Glutamatergic neuron (in vitro differentiated cells): ENCODE results near the gene ACTN1. TPM values are rescaled to one million over a fixed set of nuclear protein-coding genes. Genes with fewer than 3 reads are reported as not detected.

ENCODE experiments used
- DNase-seq: peaks from one replicate; pipeline ENCODE4 v3.0.0; 2022
- H3K27ac Mint-ChIP-seq: one replicate; pipeline ENCODE4 v1.8.0; 2020; ENCODE audit warnings: mild to moderate bottlenecking, mixed read lengths, inconsistent platforms; ENCODE audit not compliant: unreplicated experiment
- H3K27me3 Mint-ChIP-seq: one replicate; pipeline ENCODE4 v1.8.0; 2020; ENCODE audit warnings: mild to moderate bottlenecking, moderate library complexity, mixed read lengths, inconsistent platforms; ENCODE audit not compliant: unreplicated experiment
- H3K36me3 Mint-ChIP-seq: one replicate; pipeline ENCODE4 v1.8.0; 2020; ENCODE audit warnings: mild to moderate bottlenecking, mixed read lengths, inconsistent platforms; ENCODE audit not compliant: unreplicated experiment
- H3K4me1 Mint-ChIP-seq: one replicate; pipeline ENCODE4 v1.8.0; 2020; ENCODE audit warnings: mild to moderate bottlenecking, low read depth, mixed read lengths, inconsistent platforms; ENCODE audit not compliant: unreplicated experiment
- H3K4me3 Mint-ChIP-seq: one replicate; pipeline ENCODE4 v1.8.0; 2020; ENCODE audit warnings: mild to moderate bottlenecking, mixed read lengths, inconsistent platforms; ENCODE audit not compliant: unreplicated experiment
- H3K9me3 Mint-ChIP-seq: one replicate; pipeline ENCODE4 v1.8.0; 2020; ENCODE audit warnings: mild to moderate bottlenecking, moderate library complexity, mixed read lengths, inconsistent platforms; ENCODE audit not compliant: unreplicated experiment
- total RNA-seq: library from RNA; stranded (reverse); fragmentation: NEBNext Ultra II Directional; extraction: Animal tissue kit (Norgen Biotek cat#: 25700); gene quantifications from one replicate; pipeline ENCODE4 v1.2.1, GENCODE V29; 2021; ENCODE audit not compliant: unreplicated experiment
- TF ChIP-seq, protein P1 (sequence below): fragments of 200-600 bp; sonication (generic); IDR thresholded peaks from one replicate; pipeline ENCODE4 v1.5.0; 2021; ENCODE audit not compliant: partially characterized antibody, unreplicated experiment

The ACTN1 gene
- total RNA-seq, 1 donor from 2014 or later = 48.1 TPM

DNA sequence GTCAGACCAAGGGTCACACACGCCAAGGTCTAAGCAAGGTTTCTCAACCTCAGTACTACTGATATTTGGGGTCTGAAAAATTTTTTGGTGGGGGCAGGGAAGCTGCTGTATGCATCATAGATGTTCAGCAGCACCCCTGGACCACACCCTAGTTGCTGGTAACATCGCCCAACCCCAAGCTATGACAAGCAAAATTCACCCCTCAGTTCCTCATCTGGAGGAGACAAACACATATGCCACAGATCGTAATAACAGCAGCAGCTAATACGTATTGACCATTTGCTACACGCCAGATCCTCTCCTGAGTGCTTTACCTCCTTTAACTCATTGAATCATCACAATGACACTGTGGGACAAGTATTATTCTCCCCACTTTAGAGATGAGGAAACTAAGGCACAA, 46.4 kb downstream of the ACTN1 start:
- TF ChIP-seq, protein P1, sequence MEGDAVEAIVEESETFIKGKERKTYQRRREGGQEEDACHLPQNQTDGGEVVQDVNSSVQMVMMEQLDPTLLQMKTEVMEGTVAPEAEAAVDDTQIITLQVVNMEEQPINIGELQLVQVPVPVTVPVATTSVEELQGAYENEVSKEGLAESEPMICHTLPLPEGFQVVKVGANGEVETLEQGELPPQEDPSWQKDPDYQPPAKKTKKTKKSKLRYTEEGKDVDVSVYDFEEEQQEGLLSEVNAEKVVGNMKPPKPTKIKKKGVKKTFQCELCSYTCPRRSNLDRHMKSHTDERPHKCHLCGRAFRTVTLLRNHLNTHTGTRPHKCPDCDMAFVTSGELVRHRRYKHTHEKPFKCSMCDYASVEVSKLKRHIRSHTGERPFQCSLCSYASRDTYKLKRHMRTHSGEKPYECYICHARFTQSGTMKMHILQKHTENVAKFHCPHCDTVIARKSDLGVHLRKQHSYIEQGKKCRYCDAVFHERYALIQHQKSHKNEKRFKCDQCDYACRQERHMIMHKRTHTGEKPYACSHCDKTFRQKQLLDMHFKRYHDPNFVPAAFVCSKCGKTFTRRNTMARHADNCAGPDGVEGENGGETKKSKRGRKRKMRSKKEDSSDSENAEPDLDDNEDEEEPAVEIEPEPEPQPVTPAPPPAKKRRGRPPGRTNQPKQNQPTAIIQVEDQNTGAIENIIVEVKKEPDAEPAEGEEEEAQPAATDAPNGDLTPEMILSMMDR = no peak
- H3K4me3 Mint-ChIP-seq = no peak overlapping the region
- H3K36me3 Mint-ChIP-seq = no peaks in the 10 kb centered on the region
- peaks cover 13% of the 10 kb centered on the region for H3K4me1 Mint-ChIP-seq
- no peak for DNase-seq
- H3K9me3 Mint-ChIP-seq = peaks cover 1% of the 10 kb centered on the region
- H3K27ac Mint-ChIP-seq = no peak overlapping the region
- peaks cover 3% of the 10 kb centered on the region for H3K27me3 Mint-ChIP-seq

DNA sequence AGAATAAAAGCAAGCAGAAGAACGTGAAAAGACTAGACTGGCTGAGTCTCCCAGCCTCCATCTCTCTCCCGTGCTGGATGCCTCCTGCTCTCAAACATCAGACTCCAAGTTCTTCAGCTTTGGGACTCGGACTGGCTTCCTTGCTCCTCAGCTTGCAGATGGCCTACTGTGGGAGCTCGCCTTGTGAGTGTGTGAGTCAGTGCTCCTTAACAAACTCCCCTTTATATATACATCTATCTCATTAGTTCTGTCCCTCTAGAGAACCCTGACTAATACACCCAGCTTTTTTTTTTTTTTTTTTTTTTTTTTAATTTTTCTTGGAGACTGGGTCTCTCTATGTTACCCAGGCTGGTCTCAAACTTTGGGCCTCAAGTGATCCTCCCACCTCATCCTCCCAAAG, 46.9 kb downstream of the ACTN1 start:
- peaks cover 13% of the 10 kb centered on the region for H3K4me1 Mint-ChIP-seq
- DNase-seq = no peak
- no peaks in the 10 kb centered on the region for H3K36me3 Mint-ChIP-seq
- no peak overlapping the region for H3K4me3 Mint-ChIP-seq
- H3K27me3 Mint-ChIP-seq = peaks cover 3% of the 10 kb centered on the region
- peaks cover 1% of the 10 kb centered on the region for H3K9me3 Mint-ChIP-seq
- no peak overlapping the region for H3K27ac Mint-ChIP-seq
- TF ChIP-seq, protein P1 = no peak

DNA sequence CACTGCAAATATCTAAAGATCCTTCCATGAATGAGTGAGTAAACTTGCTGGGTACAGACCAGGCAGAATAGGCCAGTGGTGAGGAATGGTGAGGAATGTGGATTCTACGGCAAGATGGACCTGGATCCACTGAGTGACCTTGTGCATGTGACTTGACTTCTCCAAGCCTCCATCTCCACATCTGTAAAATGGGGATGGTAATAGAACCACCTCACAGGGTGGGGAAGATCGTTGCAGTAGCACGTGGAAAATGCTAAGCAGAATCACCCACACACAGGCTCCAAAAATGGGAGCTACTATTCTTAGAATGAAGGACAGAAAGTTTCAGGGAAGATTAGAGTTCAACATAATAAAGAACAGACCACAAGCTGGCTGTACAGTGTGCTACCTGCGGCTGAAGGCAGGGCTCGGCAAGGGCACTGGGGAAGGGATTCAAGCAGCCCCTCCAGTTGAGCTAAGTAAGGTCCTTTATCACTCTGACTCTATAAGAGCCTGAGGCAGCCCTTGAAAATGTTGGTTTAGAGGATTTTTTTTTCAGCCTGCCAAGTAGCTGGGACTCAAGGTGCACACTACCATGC, 47.5 kb downstream of the ACTN1 start:
- no peak overlapping the region for H3K27ac Mint-ChIP-seq

DNA sequence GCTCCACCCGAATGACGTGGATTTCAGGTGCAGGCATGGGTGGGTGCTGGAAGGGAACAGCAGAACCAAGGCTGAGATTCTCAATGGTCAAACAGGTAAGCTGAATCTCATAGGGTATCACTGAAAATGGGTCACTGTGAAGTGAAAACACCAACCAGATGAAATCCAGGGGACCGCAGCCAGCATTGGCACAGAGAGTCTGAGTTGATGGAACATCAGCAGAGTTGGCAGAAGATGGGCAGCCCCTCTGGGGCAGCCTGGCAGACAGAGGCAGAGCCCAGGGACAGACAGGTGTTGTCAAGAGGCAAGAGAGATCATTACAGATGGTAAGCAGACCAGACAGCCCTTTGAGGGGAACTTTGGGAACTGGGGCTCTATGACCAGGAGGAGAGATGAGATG, 48.0 kb downstream of the ACTN1 start:
- H3K36me3 Mint-ChIP-seq = no peaks in the 10 kb centered on the region
- H3K4me3 Mint-ChIP-seq = no peak overlapping the region
- DNase-seq = no peak
- no peak overlapping the region for H3K27ac Mint-ChIP-seq
- H3K27me3 Mint-ChIP-seq = peaks cover 3% of the 10 kb centered on the region
- peaks cover 1% of the 10 kb centered on the region for H3K9me3 Mint-ChIP-seq
- TF ChIP-seq, protein P1 = no peak
- H3K4me1 Mint-ChIP-seq = peaks cover 7% of the 10 kb centered on the region

More for the DNA sequence above, 47.5 kb downstream of the ACTN1 start:
- H3K27me3 Mint-ChIP-seq = peaks cover 3% of the 10 kb centered on the region
- no peak for DNase-seq
- no peak overlapping the region for H3K4me3 Mint-ChIP-seq
- no peaks in the 10 kb centered on the region for H3K36me3 Mint-ChIP-seq
- peaks cover 9% of the 10 kb centered on the region for H3K4me1 Mint-ChIP-seq
- TF ChIP-seq, protein P1 = no peak
- peaks cover 1% of the 10 kb centered on the region for H3K9me3 Mint-ChIP-seq

DNA sequence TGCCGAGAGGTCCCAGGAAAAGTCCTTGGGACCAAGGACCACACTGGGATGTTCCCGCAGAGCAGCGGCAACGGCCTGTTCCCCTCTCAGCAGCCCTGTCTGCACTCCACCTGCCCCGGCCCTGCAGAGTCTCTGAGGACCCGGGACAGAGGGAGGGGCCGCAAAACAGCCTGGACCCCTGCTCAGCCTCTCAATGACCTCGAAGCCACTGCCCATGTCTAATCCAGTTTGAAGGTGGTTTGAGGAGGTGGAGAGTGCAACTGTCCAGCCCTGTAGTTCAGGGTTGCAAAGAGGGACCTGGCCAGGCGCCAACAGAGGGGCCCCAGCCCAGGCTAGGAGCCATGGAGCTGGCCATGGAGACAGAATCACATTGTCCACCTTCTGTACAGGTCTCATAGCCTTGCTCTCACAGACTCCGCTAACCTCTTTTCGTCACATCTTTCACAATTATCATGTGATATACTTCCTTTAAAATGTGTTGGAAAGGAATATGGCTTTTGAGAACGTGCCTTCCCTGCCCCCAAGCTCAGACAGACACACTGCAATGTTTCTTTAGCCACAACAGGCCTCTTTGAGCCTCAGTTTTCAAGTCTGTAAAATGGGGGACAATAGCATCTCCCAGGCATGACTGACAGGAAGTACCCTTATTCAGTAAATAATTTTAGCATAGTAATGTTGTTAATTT, 49.3 kb downstream of the ACTN1 start:
- Mint-ChIP-seq H3K27me3 (peaks cover 3% of the 10 kb centered on the region), H3K9me3 (peaks cover 4% of the 10 kb centered on the region), H3K36me3 (no peaks in the 10 kb centered on the region), H3K4me1 (peaks cover 5% of the 10 kb centered on the region), H3K27ac (no peak overlapping the region), H3K4me3 (no peak overlapping the region)
- DNase-seq = no peak
- TF ChIP-seq, protein P1 = no peak
